ENCODE measurements around the gene CNDP1.

- TF ChIP-seq, protein P1, sequence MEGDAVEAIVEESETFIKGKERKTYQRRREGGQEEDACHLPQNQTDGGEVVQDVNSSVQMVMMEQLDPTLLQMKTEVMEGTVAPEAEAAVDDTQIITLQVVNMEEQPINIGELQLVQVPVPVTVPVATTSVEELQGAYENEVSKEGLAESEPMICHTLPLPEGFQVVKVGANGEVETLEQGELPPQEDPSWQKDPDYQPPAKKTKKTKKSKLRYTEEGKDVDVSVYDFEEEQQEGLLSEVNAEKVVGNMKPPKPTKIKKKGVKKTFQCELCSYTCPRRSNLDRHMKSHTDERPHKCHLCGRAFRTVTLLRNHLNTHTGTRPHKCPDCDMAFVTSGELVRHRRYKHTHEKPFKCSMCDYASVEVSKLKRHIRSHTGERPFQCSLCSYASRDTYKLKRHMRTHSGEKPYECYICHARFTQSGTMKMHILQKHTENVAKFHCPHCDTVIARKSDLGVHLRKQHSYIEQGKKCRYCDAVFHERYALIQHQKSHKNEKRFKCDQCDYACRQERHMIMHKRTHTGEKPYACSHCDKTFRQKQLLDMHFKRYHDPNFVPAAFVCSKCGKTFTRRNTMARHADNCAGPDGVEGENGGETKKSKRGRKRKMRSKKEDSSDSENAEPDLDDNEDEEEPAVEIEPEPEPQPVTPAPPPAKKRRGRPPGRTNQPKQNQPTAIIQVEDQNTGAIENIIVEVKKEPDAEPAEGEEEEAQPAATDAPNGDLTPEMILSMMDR (IDR thresholded peaks at IDR 0.05), result no peak
- no peak for TF ChIP-seq POLR2A (IDR thresholded peaks at IDR 0.05)
Observed at GRCh38 chr18:74577019-74577418, 42.7 kb downstream of the CNDP1 start.
